Measurements from ENCODE around the gene TANGO6. TPM values are rescaled to one million over a fixed set of nuclear protein-coding genes. Genes with fewer than 3 reads are reported as not detected.

Gene TANGO6
- total and polyA plus RNA-seq, 5 experiments from 2014 or later = 12.7 to 34.8 (median 16.1) TPM

- ATAC-seq = no peak
- peaks cover 8 to 74% (median 9%) of the 10 kb centered on the region in 3 donors for H3K36me3 Mint-ChIP-seq
- H3K4me1 Mint-ChIP-seq = peaks cover 0 to 2% (median 0%) of the 10 kb centered on the region in 4 donors
- peak overlapping the region in 2 of 10 donors; percentile 12 to 27 for H3K27ac Mint-ChIP-seq
- no peaks in the 10 kb centered on the region for H3K27me3 Mint-ChIP-seq
- POLR2A ChIA-PET = no interaction called here
- DNase-seq = no peak
- no peaks in the 10 kb centered on the region for H3K9me3 Mint-ChIP-seq
- no peak overlapping the region for H3K4me3 Mint-ChIP-seq
Measured at GRCh38 chr16:68900009-68900408, 56.7 kb downstream of the TANGO6 start.

- H3K4me1 Mint-ChIP-seq = no peaks in the 10 kb centered on the region
- H3K27me3 Mint-ChIP-seq = no peaks in the 10 kb centered on the region
- POLR2A ChIA-PET = no interaction called here
- no peak overlapping the region for H3K4me3 Mint-ChIP-seq
- peaks cover 9 to 80% (median 15%) of the 10 kb centered on the region in 3 donors for H3K36me3 Mint-ChIP-seq
- ATAC-seq = no peak
- H3K27ac Mint-ChIP-seq = no peak overlapping the region
- peak in 1 of 10 donors; percentile 1 for DNase-seq
- H3K9me3 Mint-ChIP-seq = no peaks in the 10 kb centered on the region
Measured at GRCh38 chr16:68902003-68902968, 59.0 kb downstream of the TANGO6 start.

- H3K36me3 Mint-ChIP-seq = peaks cover 9 to 79% (median 17%) of the 10 kb centered on the region in 3 donors
- DNase-seq (no peak), ATAC-seq (no peak)
- no peak overlapping the region for H3K27ac Mint-ChIP-seq
- H3K4me1 Mint-ChIP-seq = no peaks in the 10 kb centered on the region
- H3K27me3 Mint-ChIP-seq = no peaks in the 10 kb centered on the region
- POLR2A ChIA-PET = no interaction called here
- no peaks in the 10 kb centered on the region for H3K9me3 Mint-ChIP-seq
- H3K4me3 Mint-ChIP-seq = no peak overlapping the region
Measured at GRCh38 chr16:68902969-68903345, 59.6 kb downstream of the TANGO6 start.

DNA sequence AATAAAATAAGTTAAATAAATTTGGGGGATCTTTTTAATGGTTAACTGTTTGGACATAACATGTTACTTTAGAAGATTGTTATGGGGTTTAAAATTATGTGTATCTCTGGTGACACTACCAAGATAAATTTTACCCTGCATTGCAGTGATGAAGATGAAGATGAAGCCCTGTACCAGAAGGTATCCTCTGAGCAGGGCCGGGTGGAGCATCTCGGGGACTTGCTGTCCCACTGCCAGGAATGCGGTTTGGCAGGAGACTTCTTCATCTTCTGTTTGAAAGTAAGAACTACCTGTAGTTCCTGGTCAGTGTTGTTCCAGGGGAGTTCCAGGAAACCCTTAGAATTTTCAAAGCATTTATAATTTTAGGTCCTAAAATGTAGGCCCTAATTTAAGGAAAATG, 64.0 kb downstream of the TANGO6 start:
- Mint-ChIP-seq H3K36me3 (peaks cover 0 to 73% (median 18%) of the 10 kb centered on the region in 3 donors), H3K9me3 (no peaks in the 10 kb centered on the region)
- POLR2A ChIA-PET = no interaction called here

DNA sequence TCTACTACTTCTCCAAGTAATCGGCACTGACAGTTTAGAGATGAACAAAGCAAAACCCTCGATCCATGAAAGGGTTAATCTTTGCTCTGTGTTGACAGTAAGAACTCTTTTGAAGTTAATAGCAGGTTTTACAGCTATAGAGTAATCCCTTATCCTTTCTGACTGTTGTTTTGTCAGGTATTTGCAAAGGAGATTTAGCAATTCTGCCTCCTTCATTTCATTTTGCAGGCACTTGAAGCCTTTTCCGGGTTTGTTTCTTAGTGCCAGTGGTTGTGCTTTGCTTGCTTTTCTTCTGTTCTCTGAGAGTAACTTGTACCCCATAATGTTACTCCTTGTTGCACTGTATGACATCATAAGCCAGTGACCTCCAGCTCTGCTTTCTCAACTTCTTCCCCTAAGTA, 64.5 kb downstream of the TANGO6 start:
- no peak for DNase-seq
- H3K27ac Mint-ChIP-seq = no peak overlapping the region
- POLR2A ChIA-PET = no interaction called here
- H3K27me3 Mint-ChIP-seq = no peaks in the 10 kb centered on the region
- ATAC-seq = no peak
- H3K36me3 Mint-ChIP-seq = peaks cover 0 to 71% (median 18%) of the 10 kb centered on the region in 3 donors
- no peak overlapping the region for H3K4me3 Mint-ChIP-seq
- H3K4me1 Mint-ChIP-seq = no peaks in the 10 kb centered on the region
- H3K9me3 Mint-ChIP-seq = no peaks in the 10 kb centered on the region

More for the DNA sequence above, 64.0 kb downstream of the TANGO6 start:
- no peaks in the 10 kb centered on the region for H3K27me3 Mint-ChIP-seq
- H3K27ac Mint-ChIP-seq = no peak overlapping the region
- DNase-seq (no peak), ATAC-seq (no peak)
- H3K4me1 Mint-ChIP-seq = no peaks in the 10 kb centered on the region
- H3K4me3 Mint-ChIP-seq = no peak overlapping the region

DNA sequence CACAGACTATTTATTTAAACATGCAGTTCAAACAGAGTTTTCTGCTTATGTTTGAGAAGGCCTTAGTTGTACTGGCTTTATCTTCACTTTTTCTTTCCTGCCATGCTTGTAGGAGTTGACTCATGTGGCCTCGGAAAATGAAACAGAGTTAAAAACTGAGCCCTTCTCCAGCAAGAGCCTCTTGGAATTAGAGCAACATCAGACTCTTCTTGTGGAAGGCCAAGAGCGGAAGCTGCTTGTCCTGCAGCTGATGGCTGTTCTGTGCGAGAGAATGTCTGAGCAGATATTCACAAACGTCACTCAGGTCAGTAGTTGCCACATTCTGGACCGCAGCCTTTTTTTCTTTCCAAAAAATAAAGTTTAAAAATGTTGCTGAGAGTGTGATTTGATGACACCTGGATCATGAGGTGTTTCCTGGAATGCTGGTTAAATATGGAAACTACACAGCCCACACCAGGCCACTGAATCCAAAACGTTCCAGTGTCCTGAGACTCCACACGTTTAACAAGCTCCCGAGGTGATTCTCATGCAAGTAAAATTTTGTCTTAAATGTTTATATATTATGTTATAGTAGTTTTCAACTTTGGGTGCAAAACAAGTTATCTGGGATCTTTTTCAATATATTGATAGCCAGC, 65.9 kb downstream of the TANGO6 start:
- POLR2A ChIA-PET = no interaction called here
- Mint-ChIP-seq H3K4me1 (no peaks in the 10 kb centered on the region), H3K27me3 (no peaks in the 10 kb centered on the region), H3K4me3 (no peak overlapping the region), H3K36me3 (peaks cover 0 to 66% (median 14%) of the 10 kb centered on the region in 3 donors), H3K27ac (no peak overlapping the region), H3K9me3 (no peaks in the 10 kb centered on the region)
- no peak for ATAC-seq
- DNase-seq = no peak

- H3K27me3 Mint-ChIP-seq = no peaks in the 10 kb centered on the region
- POLR2A ChIA-PET = no interaction called here
- H3K4me3 Mint-ChIP-seq = no peak overlapping the region
- no peaks in the 10 kb centered on the region for H3K9me3 Mint-ChIP-seq
- DNase-seq (no peak), ATAC-seq (no peak)
- H3K27ac Mint-ChIP-seq = peak overlapping the region in 1 of 10 donors; percentile 51
- H3K36me3 Mint-ChIP-seq = peaks cover 0 to 63% (median 12%) of the 10 kb centered on the region in 3 donors
- H3K4me1 Mint-ChIP-seq = no peaks in the 10 kb centered on the region
Measured at GRCh38 chr16:68910051-68910450, 66.7 kb downstream of the TANGO6 start.

DNA sequence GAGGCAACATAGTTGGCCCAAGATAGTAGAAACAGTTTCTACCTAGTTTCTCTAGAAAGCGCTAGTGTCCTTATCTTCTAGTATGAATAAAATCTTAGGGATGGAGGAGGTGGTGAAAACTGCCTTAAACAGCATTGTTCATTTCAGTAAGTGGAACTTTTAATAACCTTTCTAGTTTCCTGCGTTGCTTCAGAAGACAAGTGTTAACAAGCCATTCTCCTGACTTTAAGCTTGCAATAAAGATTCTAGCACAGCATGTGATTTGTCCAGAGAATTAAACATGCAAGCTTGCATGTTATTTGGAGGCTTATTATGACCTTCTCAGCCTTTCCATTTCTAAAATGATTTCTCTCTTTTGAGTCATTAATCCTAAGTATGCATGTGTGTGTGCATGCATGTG, 72.3 kb downstream of the TANGO6 start:
- Mint-ChIP-seq H3K4me3 (no peak overlapping the region), H3K27ac (no peak overlapping the region), H3K27me3 (no peaks in the 10 kb centered on the region), H3K9me3 (no peaks in the 10 kb centered on the region), H3K4me1 (no peaks in the 10 kb centered on the region), H3K36me3 (peaks cover 8 to 66% (median 13%) of the 10 kb centered on the region in 3 donors)
- POLR2A ChIA-PET = no interaction called here
- no peak for DNase-seq
- ATAC-seq = no peak

- POLR2A ChIA-PET = no interaction called here
- ATAC-seq (no peak), DNase-seq (no peak)
- Mint-ChIP-seq H3K4me1 (no peaks in the 10 kb centered on the region), H3K36me3 (peaks cover 8 to 69% (median 17%) of the 10 kb centered on the region in 3 donors), H3K27me3 (no peaks in the 10 kb centered on the region), H3K27ac (no peak overlapping the region), H3K4me3 (no peak overlapping the region), H3K9me3 (no peaks in the 10 kb centered on the region)
Measured at GRCh38 chr16:68917541-68917940, 74.2 kb downstream of the TANGO6 start.

DNA sequence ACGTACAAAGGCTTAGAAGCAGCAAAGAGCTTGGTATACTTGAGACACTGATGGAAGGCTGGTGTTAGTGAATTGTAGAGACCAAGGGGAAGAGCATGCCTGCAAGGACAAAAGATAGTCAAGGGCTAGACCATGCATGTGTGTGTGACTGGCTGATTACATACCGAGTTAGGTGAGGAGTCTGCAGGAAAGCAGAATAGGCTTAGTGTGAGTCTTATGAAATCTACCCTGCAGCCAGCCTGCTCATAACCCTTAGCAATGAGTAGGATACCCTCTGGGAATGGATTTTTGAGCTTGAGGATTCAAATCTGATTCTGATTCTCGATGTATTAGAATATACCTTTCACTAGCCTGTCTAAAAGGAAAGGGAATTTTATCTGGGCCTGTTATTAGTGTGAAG, 77.0 kb downstream of the TANGO6 start:
- Mint-ChIP-seq H3K9me3 (no peaks in the 10 kb centered on the region), H3K27me3 (no peaks in the 10 kb centered on the region), H3K4me3 (no peak overlapping the region), H3K36me3 (peaks cover 12 to 80% (median 22%) of the 10 kb centered on the region in 3 donors), H3K27ac (no peak overlapping the region), H3K4me1 (no peaks in the 10 kb centered on the region)
- ATAC-seq = no peak
- POLR2A ChIA-PET = interaction anchor here (0.6 kb wide), 1 partner anchor 71 kb away, joined by 7 read pairs; no protein-coding TSS in a partner anchor
- DNase-seq = no peak

DNA sequence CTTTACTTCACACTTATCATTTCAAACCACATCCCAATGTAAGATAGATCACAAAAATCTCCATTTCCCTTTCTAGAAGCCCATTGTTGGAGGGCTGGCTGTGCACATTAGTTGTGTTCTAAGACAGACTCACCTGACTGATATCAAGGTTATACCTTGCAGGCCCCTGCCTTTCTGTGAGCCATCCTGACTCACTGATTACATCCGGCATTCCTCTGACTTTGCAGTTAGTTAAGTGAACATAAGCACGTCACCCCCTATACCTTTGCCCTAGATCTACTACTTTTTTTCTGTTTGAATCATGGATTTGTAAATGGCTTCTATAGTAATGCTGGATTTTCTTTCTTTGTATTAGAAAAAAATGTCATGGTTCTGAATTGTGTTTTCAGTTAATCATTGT, 78.3 kb downstream of the TANGO6 start:
- no peak overlapping the region for H3K4me3 Mint-ChIP-seq
- H3K9me3 Mint-ChIP-seq = no peaks in the 10 kb centered on the region
- peaks cover 12 to 81% (median 26%) of the 10 kb centered on the region in 3 donors for H3K36me3 Mint-ChIP-seq
- H3K4me1 Mint-ChIP-seq = no peaks in the 10 kb centered on the region
- POLR2A ChIA-PET = no interaction called here
- no peak for ATAC-seq
- H3K27ac Mint-ChIP-seq = peak overlapping the region in 1 of 10 donors; percentile 27
- DNase-seq = no peak
- H3K27me3 Mint-ChIP-seq = no peaks in the 10 kb centered on the region

DNA sequence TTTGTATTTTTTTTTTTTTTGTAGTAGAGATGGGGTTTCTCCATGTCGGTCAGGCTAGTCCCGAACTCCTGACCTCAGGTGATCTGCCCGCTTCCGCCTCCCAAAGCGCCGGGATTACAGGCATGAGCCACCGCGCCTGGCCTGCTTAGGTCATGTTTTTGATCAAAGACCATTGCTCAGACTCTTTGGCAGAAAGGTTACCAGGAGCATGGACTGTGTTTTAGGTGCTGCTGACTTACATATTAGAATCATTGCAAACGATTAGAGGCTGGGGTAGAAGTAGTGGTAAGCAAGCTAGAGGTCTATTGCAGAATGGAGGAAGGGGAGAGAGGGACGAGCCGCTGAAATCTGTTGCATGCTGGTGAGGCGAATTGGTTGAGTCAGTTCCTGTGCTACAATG, 79.8 kb downstream of the TANGO6 start:
- Mint-ChIP-seq H3K4me1 (no peaks in the 10 kb centered on the region), H3K9me3 (no peaks in the 10 kb centered on the region), H3K27ac (peak overlapping the region in 1 of 10 donors; percentile 24), H3K4me3 (no peak overlapping the region), H3K36me3 (peaks cover 14 to 82% (median 34%) of the 10 kb centered on the region in 3 donors), H3K27me3 (no peaks in the 10 kb centered on the region)
- POLR2A ChIA-PET = interaction anchor here (0.6 kb wide), 2 partner anchors 170 to 1769 kb away, joined by 3 to 8 read pairs; no protein-coding TSS in a partner anchor
- DNase-seq = no peak
- ATAC-seq = no peak

GRCh38 chr16:68927018-68927417, 83.7 kb downstream of the TANGO6 start:
- H3K27me3 Mint-ChIP-seq = no peaks in the 10 kb centered on the region
- ATAC-seq (no peak), DNase-seq (no peak)
- H3K4me3 Mint-ChIP-seq = no peak overlapping the region
- peaks cover 23 to 83% (median 48%) of the 10 kb centered on the region in 3 donors for H3K36me3 Mint-ChIP-seq
- POLR2A ChIA-PET = no interaction called here
- peak overlapping the region in 1 of 10 donors; percentile 80 for H3K27ac Mint-ChIP-seq
- H3K9me3 Mint-ChIP-seq = no peaks in the 10 kb centered on the region
- no peaks in the 10 kb centered on the region for H3K4me1 Mint-ChIP-seq

Measured in naive thymus-derived CD8-positive, alpha-beta T cell (primary cell).